Measurements from ENCODE around the gene PLEK2.

Gene PLEK2

DNA sequence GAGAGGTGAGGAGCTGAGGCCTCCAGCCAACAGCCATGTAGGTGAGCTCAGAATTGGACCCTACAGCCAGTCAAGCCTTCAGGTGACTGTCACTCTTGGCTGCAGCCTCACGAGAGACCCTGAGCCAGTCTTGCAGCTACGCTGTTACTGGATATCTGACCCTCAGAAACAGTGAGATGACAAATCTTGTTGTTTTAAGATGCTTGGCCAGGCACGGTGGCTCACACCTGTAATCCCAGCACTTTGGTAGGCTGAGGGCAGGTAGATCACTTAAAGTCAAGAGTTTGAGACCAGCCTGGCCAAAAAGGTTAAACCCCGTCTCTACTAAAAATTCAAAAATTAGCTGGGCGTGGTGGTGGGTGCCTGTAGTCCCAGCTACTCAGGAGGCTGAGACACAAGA, 6.2 kb downstream of the PLEK2 start:
- no peaks in the 10 kb centered on the region for H3K27me3 ChIP-seq (ENCODE audit: insufficient read depth, low read depth, severe bottlenecking)
- H3K4me3 ChIP-seq (ENCODE audit: low read depth, low read length): no peak overlapping the region
- TF ChIP-seq, protein P1, sequence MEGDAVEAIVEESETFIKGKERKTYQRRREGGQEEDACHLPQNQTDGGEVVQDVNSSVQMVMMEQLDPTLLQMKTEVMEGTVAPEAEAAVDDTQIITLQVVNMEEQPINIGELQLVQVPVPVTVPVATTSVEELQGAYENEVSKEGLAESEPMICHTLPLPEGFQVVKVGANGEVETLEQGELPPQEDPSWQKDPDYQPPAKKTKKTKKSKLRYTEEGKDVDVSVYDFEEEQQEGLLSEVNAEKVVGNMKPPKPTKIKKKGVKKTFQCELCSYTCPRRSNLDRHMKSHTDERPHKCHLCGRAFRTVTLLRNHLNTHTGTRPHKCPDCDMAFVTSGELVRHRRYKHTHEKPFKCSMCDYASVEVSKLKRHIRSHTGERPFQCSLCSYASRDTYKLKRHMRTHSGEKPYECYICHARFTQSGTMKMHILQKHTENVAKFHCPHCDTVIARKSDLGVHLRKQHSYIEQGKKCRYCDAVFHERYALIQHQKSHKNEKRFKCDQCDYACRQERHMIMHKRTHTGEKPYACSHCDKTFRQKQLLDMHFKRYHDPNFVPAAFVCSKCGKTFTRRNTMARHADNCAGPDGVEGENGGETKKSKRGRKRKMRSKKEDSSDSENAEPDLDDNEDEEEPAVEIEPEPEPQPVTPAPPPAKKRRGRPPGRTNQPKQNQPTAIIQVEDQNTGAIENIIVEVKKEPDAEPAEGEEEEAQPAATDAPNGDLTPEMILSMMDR (IDR thresholded peaks at IDR 0.05; ENCODE audit: low read depth, low read length): no peak
- H3K27ac ChIP-seq: no peak overlapping the region
- peaks cover 3% of the 10 kb centered on the region for H3K9me3 ChIP-seq (ENCODE audit: severe bottlenecking)
- no peaks in the 10 kb centered on the region for H3K36me3 ChIP-seq
- DNase-seq: no peak

DNA sequence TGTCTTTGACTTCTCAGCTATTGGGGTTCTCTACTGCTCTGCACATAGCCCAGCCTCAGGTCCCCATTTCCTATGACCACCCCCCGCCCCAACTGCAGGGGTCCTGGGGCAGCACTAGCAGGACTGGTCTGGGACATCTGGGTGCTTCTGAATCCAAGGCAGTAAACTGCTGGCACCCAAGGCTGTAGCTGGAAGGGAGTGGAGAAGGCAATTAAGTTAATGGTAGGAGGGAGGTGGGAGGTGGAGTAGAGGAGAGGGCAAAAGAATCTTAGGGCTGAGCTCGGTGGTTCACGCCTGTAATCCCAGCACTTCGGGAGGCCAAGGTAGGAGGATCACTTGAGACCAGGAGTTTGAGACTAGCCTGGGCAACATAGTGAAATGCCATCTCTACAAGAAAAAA, 11.5 kb downstream of the PLEK2 start:
- no peak for DNase-seq
- TF ChIP-seq, protein P1 (IDR thresholded peaks at IDR 0.05; ENCODE audit: low read depth, low read length): no peak
- Histone ChIP-seq H3K9me3 (ENCODE audit: severe bottlenecking) (peaks cover 3% of the 10 kb centered on the region), H3K36me3 (no peaks in the 10 kb centered on the region), H3K4me3 (ENCODE audit: low read depth, low read length) (no peak overlapping the region), H3K27me3 (ENCODE audit: insufficient read depth, low read depth, severe bottlenecking) (no peaks in the 10 kb centered on the region), H3K27ac (no peak overlapping the region)

DNA sequence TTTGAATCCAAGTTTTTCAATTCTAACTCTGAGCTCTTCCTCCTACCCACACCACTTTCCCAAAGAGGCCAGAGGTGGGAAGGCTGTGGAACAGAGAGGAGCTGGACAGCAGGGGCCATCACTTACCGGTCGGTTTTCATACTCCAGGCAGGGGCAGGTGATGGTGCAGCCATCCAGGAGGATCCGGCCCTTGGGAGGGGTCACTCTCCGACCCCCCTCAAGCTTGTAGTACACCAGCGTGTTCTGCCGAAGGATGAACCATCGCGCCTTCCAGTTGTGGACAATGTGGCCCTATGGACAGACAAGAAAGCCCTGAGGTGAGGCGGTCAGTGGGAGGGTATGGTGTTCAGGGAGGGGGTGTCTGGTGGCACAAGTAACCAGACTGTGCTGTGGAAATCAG, 14.4 kb downstream of the PLEK2 start:
- Histone ChIP-seq H3K4me3 (ENCODE audit: low read depth, low read length) (no peak overlapping the region), H3K36me3 (no peaks in the 10 kb centered on the region), H3K27me3 (ENCODE audit: insufficient read depth, low read depth, severe bottlenecking) (no peaks in the 10 kb centered on the region), H3K9me3 (ENCODE audit: severe bottlenecking) (peaks cover under 1% of the 10 kb centered on the region), H3K27ac (no peak overlapping the region)
- TF ChIP-seq, protein P1 (IDR thresholded peaks at IDR 0.05; ENCODE audit: low read depth, low read length): no peak
- no peak for DNase-seq

DNA sequence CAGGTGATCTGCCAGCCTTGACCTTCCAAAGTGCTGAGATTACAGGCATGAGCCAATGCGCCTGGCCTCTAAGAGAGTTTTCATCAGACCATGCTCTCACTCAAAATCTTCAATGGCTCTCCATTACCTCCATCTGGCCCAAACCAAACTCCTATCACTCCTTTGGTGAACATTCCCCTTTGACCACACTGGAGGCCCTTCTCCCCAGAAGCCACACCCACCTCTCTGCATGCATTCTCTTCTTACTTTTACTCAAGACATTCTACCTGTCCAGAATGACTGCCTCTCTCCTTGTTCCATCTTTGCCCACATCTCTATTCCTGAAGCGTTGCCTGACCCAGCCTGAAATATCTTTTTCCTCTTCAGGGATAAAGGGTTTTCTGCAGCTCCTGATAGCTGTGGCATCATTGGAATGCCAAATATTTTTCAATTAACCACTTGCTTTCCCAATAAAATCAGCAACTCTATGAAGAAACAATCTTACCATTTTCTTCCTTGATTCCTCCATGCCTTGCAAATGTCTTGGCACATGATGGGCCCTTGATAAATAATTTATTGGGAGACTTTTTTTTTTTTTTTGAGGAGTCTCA, 15.5 kb downstream of the PLEK2 start:
- TF ChIP-seq, protein P1 (IDR thresholded peaks at IDR 0.05; ENCODE audit: low read depth, low read length): no peak
- Histone ChIP-seq H3K27ac (no peak overlapping the region), H3K27me3 (ENCODE audit: insufficient read depth, low read depth, severe bottlenecking) (no peaks in the 10 kb centered on the region), H3K4me3 (ENCODE audit: low read depth, low read length) (no peak overlapping the region), H3K9me3 (ENCODE audit: severe bottlenecking) (no peaks in the 10 kb centered on the region), H3K36me3 (no peaks in the 10 kb centered on the region)
- DNase-seq: no peak

DNA sequence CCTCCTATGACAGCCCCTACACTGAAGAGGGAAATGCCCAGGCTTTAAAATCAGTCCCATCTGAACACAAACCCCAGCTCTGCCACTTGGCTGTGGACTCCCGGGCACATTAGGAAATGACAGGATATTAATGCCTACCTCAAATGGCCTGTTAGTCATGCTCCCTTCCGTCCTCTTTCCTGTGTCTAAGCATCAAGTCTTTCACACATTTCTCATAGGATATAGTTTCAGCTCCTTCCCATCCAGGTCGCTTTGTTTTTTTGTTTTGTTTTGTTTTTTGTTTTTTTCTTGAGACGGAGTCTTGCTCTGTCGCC, 16.1 kb downstream of the PLEK2 start:
- Histone ChIP-seq H3K9me3 (ENCODE audit: severe bottlenecking) (no peaks in the 10 kb centered on the region), H3K36me3 (no peaks in the 10 kb centered on the region), H3K27me3 (ENCODE audit: insufficient read depth, low read depth, severe bottlenecking) (no peaks in the 10 kb centered on the region), H3K4me3 (ENCODE audit: low read depth, low read length) (no peak overlapping the region), H3K27ac (no peak overlapping the region)
- no peak for DNase-seq
- TF ChIP-seq, protein P1 (IDR thresholded peaks at IDR 0.05; ENCODE audit: low read depth, low read length): no peak
